Endodermal cell (in vitro differentiated cells): Measurements from ENCODE around the gene DLG5. TPM values are rescaled to one million over a fixed set of nuclear protein-coding genes. Genes with fewer than 3 reads are reported as not detected.

Experiments
- DNase-seq: peaks from one replicate; pipeline ENCODE4 v3.0.0-alpha.2; 2017
- H3K27ac ChIP-seq: 2 replicates; pipeline ENCODE4 v1.5.1; 2013; ENCODE audit warnings: mild to moderate bottlenecking, low read depth, low read length, moderate library complexity
- H3K27me3 ChIP-seq: 2 replicates; pipeline ENCODE4 v1.6.1; 2013; ENCODE audit warnings: mild to moderate bottlenecking, low read length, moderate library complexity; ENCODE audit not compliant: insufficient read depth, control insufficient read depth, poor library complexity, severe bottlenecking
- H3K36me3 ChIP-seq: 2 replicates; pipeline ENCODE4 v1.7.0; 2013; ENCODE audit warnings: mild to moderate bottlenecking, low read length, moderate library complexity; ENCODE audit not compliant: control insufficient read depth, insufficient read depth
- H3K4me1 ChIP-seq: one replicate; pipeline ENCODE4 v1.7.0; 2013; ENCODE audit warnings: low read length; ENCODE audit not compliant: control insufficient read depth, insufficient read depth
- H3K4me3 ChIP-seq: 2 replicates; pipeline ENCODE4 v1.5.1; 2013; ENCODE audit warnings: mild to moderate bottlenecking, low read length, moderate library complexity
- H3K9ac ChIP-seq: 2 replicates; pipeline ENCODE4 v1.6.1; 2013; ENCODE audit warnings: mild to moderate bottlenecking, low read length, moderate library complexity; ENCODE audit not compliant: poor library complexity, severe bottlenecking; ENCODE audit errors: extremely low read depth
- H3K9me3 ChIP-seq: 2 replicates; pipeline ENCODE4 v1.6.1; 2013; ENCODE audit warnings: mild to moderate bottlenecking, low read length, moderate library complexity; ENCODE audit not compliant: control insufficient read depth
- H3K27ac Mint-ChIP-seq: 2 replicates; pipeline ENCODE4 v1.8.0; 2020; ENCODE audit warnings: mixed read lengths
- H3K27me3 Mint-ChIP-seq: 2 replicates; pipeline ENCODE4 v1.8.0; 2021; ENCODE audit warnings: mild to moderate bottlenecking, mixed read lengths; ENCODE audit not compliant: insufficient read depth
- H3K36me3 Mint-ChIP-seq: 2 replicates; pipeline ENCODE4 v1.8.0; 2020; ENCODE audit warnings: low read depth, mixed read lengths
- H3K4me1 Mint-ChIP-seq: 2 replicates; pipeline ENCODE4 v1.8.0; 2020; ENCODE audit warnings: mixed read lengths
- H3K4me3 Mint-ChIP-seq: 2 replicates; pipeline ENCODE4 v1.8.0; 2020; ENCODE audit warnings: mild to moderate bottlenecking, moderate library complexity, mixed read lengths
- H3K9me3 Mint-ChIP-seq: 2 replicates; pipeline ENCODE4 v1.8.0; 2020; ENCODE audit warnings: mild to moderate bottlenecking, mixed read lengths
- CTCF ChIP-seq: fragments of 200-600 bp; sonication (generic); conservative IDR thresholded peaks from 2 replicates; pipeline ENCODE4 v1.5.0; 2021; ENCODE audit warnings: antibody characterized with exemption, mild to moderate bottlenecking
- WGBS, 2 experiments: methylation state at CpG; one replicate each; pipeline versions ENCODE4 v1.1.5 to v1.1.7; 2013; ENCODE audit warnings: missing lambda C conversion rate in 2 of 2, mixed read lengths in 1 of 2; ENCODE audit not compliant: insufficient coverage in 1 of 2, insufficient read length in 1 of 2; 5-methylcytosine and 5-hydroxymethylcytosine counted together
- total RNA-seq, 2 donors: library from RNA; stranded (reverse); fragmentation: NEBNext Ultra II Directional in 1 of 2; extraction: Animal tissue kit (Norgen Biotek cat#: 25700) in 1 of 2; gene quantifications; 2 replicates in 1 of 2; 3 replicates in 1 of 2; pipeline ENCODE4 v1.2.1, GENCODE V29; 2021

Gene DLG5
- total RNA-seq, 2 donors from 2014 or later: 79.4 to 83.4 TPM

- H3K36me3 ChIP-seq: peaks cover 60% of the 10 kb centered on the region
- no peaks in the 10 kb centered on the region for H3K9me3 Mint-ChIP-seq
- no peak overlapping the region for H3K27ac Mint-ChIP-seq
- no peak for DNase-seq
- TF ChIP-seq CTCF: no peak
- H3K27ac ChIP-seq: no peak overlapping the region
- H3K36me3 Mint-ChIP-seq: peaks cover 86% of the 10 kb centered on the region
- no peaks in the 10 kb centered on the region for H3K27me3 Mint-ChIP-seq
- H3K9ac ChIP-seq: no peak overlapping the region
- no peaks in the 10 kb centered on the region for H3K27me3 ChIP-seq
- H3K4me1 Mint-ChIP-seq: no peaks in the 10 kb centered on the region
- H3K4me1 ChIP-seq: no peaks in the 10 kb centered on the region
- WGBS, 2 experiments: 92 to 95% methylated on average over 18 to 20 of the region's 20 CpGs
- no peaks in the 10 kb centered on the region for H3K9me3 ChIP-seq
- no peak overlapping the region for H3K4me3 ChIP-seq
- H3K4me3 Mint-ChIP-seq: no peak overlapping the region
Observed at GRCh38 chr10:77795426-77796055, 131.0 kb downstream of the DLG5 start.

- no peak overlapping the region for H3K9ac ChIP-seq
- peaks cover 89% of the 10 kb centered on the region for H3K36me3 Mint-ChIP-seq
- TF ChIP-seq CTCF: no peak
- H3K27ac ChIP-seq: no peak overlapping the region
- no peak overlapping the region for H3K4me3 ChIP-seq
- peak overlapping the region; percentile 68 for H3K27ac Mint-ChIP-seq
- no peaks in the 10 kb centered on the region for H3K9me3 ChIP-seq
- peaks cover 59% of the 10 kb centered on the region for H3K36me3 ChIP-seq
- no peak overlapping the region for H3K4me3 Mint-ChIP-seq
- WGBS, 2 experiments: 96 to 97% methylated on average over 10 to 23 of the region's 23 CpGs
- no peaks in the 10 kb centered on the region for H3K4me1 ChIP-seq
- H3K9me3 Mint-ChIP-seq: no peaks in the 10 kb centered on the region
- DNase-seq: no peak
- no peaks in the 10 kb centered on the region for H3K27me3 ChIP-seq
- no peaks in the 10 kb centered on the region for H3K4me1 Mint-ChIP-seq
- no peaks in the 10 kb centered on the region for H3K27me3 Mint-ChIP-seq
Observed at GRCh38 chr10:77794256-77795142, 132.1 kb downstream of the DLG5 start.

- Mint-ChIP-seq H3K4me1 (no peaks in the 10 kb centered on the region), H3K36me3 (peaks cover 89% of the 10 kb centered on the region), H3K27ac (no peak overlapping the region), H3K27me3 (no peaks in the 10 kb centered on the region), H3K9me3 (no peaks in the 10 kb centered on the region), H3K4me3 (no peak overlapping the region)
- Histone ChIP-seq H3K4me1 (no peaks in the 10 kb centered on the region), H3K36me3 (peaks cover 53% of the 10 kb centered on the region), H3K27me3 (no peaks in the 10 kb centered on the region), H3K4me3 (no peak overlapping the region), H3K27ac (no peak overlapping the region), H3K9ac (no peak overlapping the region), H3K9me3 (no peaks in the 10 kb centered on the region)
- no peak for DNase-seq
- TF ChIP-seq CTCF: no peak
- WGBS, 2 experiments: 88 to 89% methylated on average over 7 of the region's 7 CpGs
Observed at GRCh38 chr10:77793831-77794230, 132.7 kb downstream of the DLG5 start.
